Caki2 (cell line): ENCODE data around the gene ZNF793. TPM values are rescaled to one million over a fixed set of nuclear protein-coding genes. Genes with fewer than 3 reads are reported as not detected.

Experiments used
- DNase-seq: peaks from one replicate; pipeline ENCODE4 v3.0.0-alpha.2; 2015; ENCODE audit warnings: low read depth
- in situ Hi-C: cut with HindIII; loops from 2 replicates; pipeline ENCODE4 v1.10.0; 2016; ENCODE audit warnings: low sequenced_read_pairs, low pct_unique_long_range_greater_than_20kb, mixed read lengths
- total RNA-seq: library from RNA; depleted of rRNA; stranded (reverse); fragments of >200 nt; shearing (Covaris generic); gene quantifications from 2 replicates; pipeline ENCODE4 v1.2.3, GENCODE V29; 2014; ENCODE audit warnings: low replicate concordance; rRNA removed

ZNF793 gene
- total RNA-seq, 1 experiment from 2014 or later, result 0.95 TPM

DNA sequence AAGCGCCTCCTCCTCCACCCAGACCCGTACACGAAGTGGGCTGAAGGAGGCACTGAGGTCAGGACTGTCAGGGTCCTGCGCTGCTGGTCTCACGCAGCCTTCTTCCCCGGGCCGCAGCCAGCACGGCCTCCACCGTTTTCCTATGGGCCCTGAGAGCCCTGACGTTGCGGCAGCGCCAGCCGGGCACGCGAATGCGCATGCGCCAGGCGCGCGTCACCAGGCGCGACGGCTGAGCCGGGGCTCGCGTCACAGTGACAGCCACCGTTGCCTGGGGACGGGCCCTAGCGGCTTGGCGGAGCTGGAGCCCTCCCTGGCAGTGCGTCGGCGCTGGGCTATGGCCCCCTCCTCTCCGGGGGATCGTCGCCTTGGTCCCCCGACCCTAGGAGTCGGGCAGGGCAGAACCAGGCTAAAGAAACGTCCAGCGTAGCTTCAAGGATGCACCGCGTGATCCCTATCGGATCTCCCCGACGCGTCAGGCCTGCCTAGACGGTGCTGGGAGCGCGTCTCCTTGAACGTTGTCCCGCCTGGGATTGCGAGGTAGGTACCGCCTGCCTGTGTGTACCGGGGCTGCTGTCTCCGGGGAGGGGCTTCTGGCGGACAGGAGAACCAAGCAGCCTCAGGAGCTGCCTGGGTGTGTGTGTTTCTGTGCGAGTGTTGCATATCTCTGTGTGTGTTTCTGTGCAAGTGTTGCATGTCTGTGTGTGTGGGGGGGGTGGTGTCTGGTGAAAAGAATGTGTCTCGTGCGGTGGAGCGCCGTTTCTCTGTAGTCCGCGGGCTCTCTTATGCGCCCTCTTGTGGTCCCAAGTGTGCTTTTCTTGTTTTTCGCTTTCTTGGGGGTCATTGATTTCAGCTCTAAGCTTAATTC, 44.6 kb downstream of the ZNF793 start:
- no peak for DNase-seq

GRCh38 chr19:37563518-37563917, 56.8 kb downstream of the ZNF793 start:
- in situ Hi-C loops, result no loop called here
- DNase-seq, result no peak

More for the DNA sequence above, 44.6 kb downstream of the ZNF793 start:
- in situ Hi-C loops, result no loop called here

GRCh38 chr19:37564624-37565369, 58.1 kb downstream of the ZNF793 start:
- in situ Hi-C loops, result no loop called here
- DNase-seq, result peak; percentile 29

DNA sequence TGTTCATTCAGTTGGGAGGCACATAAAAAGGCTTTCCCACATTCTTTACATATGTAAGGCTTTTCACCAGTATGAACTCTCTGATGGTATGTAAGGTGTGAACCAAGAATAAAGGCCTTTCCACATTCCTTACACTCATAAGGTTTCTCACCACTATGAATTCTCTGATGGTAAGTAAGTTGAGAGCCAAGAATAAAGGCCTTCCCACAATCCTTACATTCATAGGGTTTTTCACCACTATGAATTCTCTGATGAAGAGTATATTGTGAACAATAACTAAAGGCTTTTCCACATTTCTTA, 58.6 kb downstream of the ZNF793 start:
- in situ Hi-C loops, result no loop called here
- DNase-seq, result peak; percentile 11

GRCh38 chr19:37572203-37572602, 65.5 kb downstream of the ZNF793 start:
- no peak for DNase-seq
- in situ Hi-C loops, result no loop called here

DNA sequence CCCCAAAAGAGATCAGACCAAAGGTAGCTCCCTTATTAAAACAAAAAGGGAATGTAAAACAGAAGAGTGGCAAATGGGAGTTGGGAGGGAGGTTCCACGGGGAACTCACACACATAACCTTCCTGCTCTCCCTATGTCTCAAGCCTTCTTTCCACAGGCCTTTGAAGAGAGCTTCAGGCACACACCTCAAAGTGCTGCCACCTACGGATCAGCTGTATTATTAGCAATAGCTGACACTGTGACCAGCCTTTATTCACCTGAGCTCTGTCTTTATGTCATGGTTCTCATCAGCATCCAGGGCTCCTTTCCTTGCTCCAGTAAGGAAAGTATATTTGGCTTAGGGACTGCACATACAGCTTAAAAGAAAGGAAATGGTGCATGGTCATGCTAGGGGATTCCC, 76.6 kb downstream of the ZNF793 start:
- DNase-seq, result no peak
- in situ Hi-C loops, result no loop called here

Other genes with a start within 250 kb of the ZNF793 start
- 2.1 and 7.6 TPM in 2 replicates for gene ZNF527, start 135.8 kb upstream of the ZNF793 start, total RNA-seq
- 1.4 and 6.3 TPM in 2 replicates for gene ZNF569, start 39.5 kb upstream of the ZNF793 start, total RNA-seq
- gene ZNF570, start 37.6 kb upstream of the ZNF793 start, total RNA-seq, result 2.9 and 4.5 TPM in 2 replicates
- gene ZNF571, start 87.9 kb downstream of the ZNF793 start, total RNA-seq, result 0.74 and 0.84 TPM in 2 replicates
- gene ZNF540, start 87.9 kb downstream of the ZNF793 start, total RNA-seq, result not detected in 2 replicates
- 19.8 and 27.6 TPM in 2 replicates for gene ZFP30, start 148.5 kb downstream of the ZNF793 start, total RNA-seq
- 10.6 and 17.5 TPM in 2 replicates for gene ZNF607, start 212.8 kb downstream of the ZNF793 start, total RNA-seq